ENCODE measurements around the gene FIBP.

The FIBP gene

GRCh38 chr11:65915101-65915820, 27.0 kb upstream of the FIBP start:
- no CpG with 5 or more reads among the region's 10 CpGs for WGBS (ENCODE audit: insufficient coverage, insufficient read length)
- no peak for DNase-seq (ENCODE audit: low read depth, low spot score)

GRCh38 chr11:65912845-65913244, 24.6 kb upstream of the FIBP start:
- WGBS (ENCODE audit: insufficient coverage, insufficient read length), result no CpG with 5 or more reads among the region's 4 CpGs
- H3K27ac ChIP-seq (ENCODE audit: low read length), result no peak overlapping the region
- H3K4me3 ChIP-seq (ENCODE audit: low read length), result no peak overlapping the region
- peaks cover 3% of the 10 kb centered on the region; the same call in 1 of the 2 replicates for H3K4me1 ChIP-seq (ENCODE audit: control insufficient read depth, insufficient read depth, low read length)
- DNase-seq (ENCODE audit: low read depth, low spot score), result no peak
- H3K9me3 ChIP-seq (ENCODE audit: control insufficient read depth, insufficient read depth, low read length), result no peaks in the 10 kb centered on the region
- no peaks in the 10 kb centered on the region for H3K27me3 ChIP-seq (ENCODE audit: control insufficient read depth, insufficient read depth, low read length)
- H3K36me3 ChIP-seq (ENCODE audit: control insufficient read depth, insufficient read depth, low read length), result no peaks in the 10 kb centered on the region; the same call in 1 of the 2 replicates

More at GRCh38 chr11:65915101-65915820, 27.0 kb upstream of the FIBP start:
- H3K36me3 ChIP-seq (ENCODE audit: control insufficient read depth, insufficient read depth, low read length), result no peaks in the 10 kb centered on the region; the same call in 1 of the 2 replicates
- H3K27ac ChIP-seq (ENCODE audit: low read length), result no peak overlapping the region
- peaks cover 3% of the 10 kb centered on the region; the same call in 1 of the 2 replicates for H3K4me1 ChIP-seq (ENCODE audit: control insufficient read depth, insufficient read depth, low read length)
- no peak overlapping the region for H3K4me3 ChIP-seq (ENCODE audit: low read length)
- H3K9me3 ChIP-seq (ENCODE audit: control insufficient read depth, insufficient read depth, low read length), result no peaks in the 10 kb centered on the region
- H3K27me3 ChIP-seq (ENCODE audit: control insufficient read depth, insufficient read depth, low read length), result no peaks in the 10 kb centered on the region

GRCh38 chr11:65911682-65912568, 23.7 kb upstream of the FIBP start:
- H3K36me3 ChIP-seq (ENCODE audit: control insufficient read depth, insufficient read depth, low read length), result no peaks in the 10 kb centered on the region
- no peak for DNase-seq (ENCODE audit: low read depth, low spot score)
- H3K4me3 ChIP-seq (ENCODE audit: low read length), result no peak overlapping the region
- no peaks in the 10 kb centered on the region for H3K9me3 ChIP-seq (ENCODE audit: control insufficient read depth, insufficient read depth, low read length)
- peaks cover 3% of the 10 kb centered on the region; the same call in 1 of the 2 replicates for H3K4me1 ChIP-seq (ENCODE audit: control insufficient read depth, insufficient read depth, low read length)
- H3K27ac ChIP-seq (ENCODE audit: low read length), result no peak overlapping the region
- no peaks in the 10 kb centered on the region for H3K27me3 ChIP-seq (ENCODE audit: control insufficient read depth, insufficient read depth, low read length)
- no CpG with 5 or more reads among the region's 14 CpGs for WGBS (ENCODE audit: insufficient coverage, insufficient read length)

- peaks cover 1% of the 10 kb centered on the region; the same call in 1 of the 2 replicates for H3K4me1 ChIP-seq (ENCODE audit: control insufficient read depth, insufficient read depth, low read length)
- no peak for DNase-seq (ENCODE audit: low read depth, low spot score)
These were observed 19.6 kb upstream of the FIBP start for GRCh38 chr11:65907878-65908277.

GRCh38 chr11:65906602-65907001, 18.3 kb upstream of the FIBP start:
- peaks cover 1% of the 10 kb centered on the region; the same call in 1 of the 2 replicates for H3K4me1 ChIP-seq (ENCODE audit: control insufficient read depth, insufficient read depth, low read length)
- WGBS (ENCODE audit: insufficient coverage, insufficient read length), result no CpG with 5 or more reads among the region's 5 CpGs

More at GRCh38 chr11:65907878-65908277, 19.6 kb upstream of the FIBP start:
- Histone ChIP-seq H3K27ac (ENCODE audit: low read length) (no peak overlapping the region), H3K4me3 (ENCODE audit: low read length) (no peak overlapping the region), H3K9me3 (ENCODE audit: control insufficient read depth, insufficient read depth, low read length) (no peaks in the 10 kb centered on the region), H3K27me3 (ENCODE audit: control insufficient read depth, insufficient read depth, low read length) (no peaks in the 10 kb centered on the region; the same call in 1 of the 2 replicates), H3K36me3 (ENCODE audit: control insufficient read depth, insufficient read depth, low read length) (no peaks in the 10 kb centered on the region)
- WGBS (ENCODE audit: insufficient coverage, insufficient read length), result no CpG with 5 or more reads among the region's 6 CpGs

GRCh38 chr11:65903715-65904114, 15.4 kb upstream of the FIBP start:
- no peaks in the 10 kb centered on the region for H3K9me3 ChIP-seq (ENCODE audit: control insufficient read depth, insufficient read depth, low read length)
- peaks cover 13% of the 10 kb centered on the region; the same call in 1 of the 2 replicates for H3K27me3 ChIP-seq (ENCODE audit: control insufficient read depth, insufficient read depth, low read length)
- H3K36me3 ChIP-seq (ENCODE audit: control insufficient read depth, insufficient read depth, low read length), result no peaks in the 10 kb centered on the region
- no peak overlapping the region for H3K27ac ChIP-seq (ENCODE audit: low read length)
- H3K4me3 ChIP-seq (ENCODE audit: low read length), result no peak overlapping the region
- no peaks in the 10 kb centered on the region for H3K4me1 ChIP-seq (ENCODE audit: control insufficient read depth, insufficient read depth, low read length)
- no CpG with 5 or more reads among the region's 8 CpGs for WGBS (ENCODE audit: insufficient coverage, insufficient read length)
- no peak for DNase-seq (ENCODE audit: low read depth, low spot score)

More at GRCh38 chr11:65906602-65907001, 18.3 kb upstream of the FIBP start:
- DNase-seq (ENCODE audit: low read depth, low spot score), result no peak
- Histone ChIP-seq H3K27ac (ENCODE audit: low read length) (no peak overlapping the region), H3K27me3 (ENCODE audit: control insufficient read depth, insufficient read depth, low read length) (peaks cover 5% of the 10 kb centered on the region; the same call in 1 of the 2 replicates), H3K36me3 (ENCODE audit: control insufficient read depth, insufficient read depth, low read length) (no peaks in the 10 kb centered on the region), H3K9me3 (ENCODE audit: control insufficient read depth, insufficient read depth, low read length) (no peaks in the 10 kb centered on the region), H3K4me3 (ENCODE audit: low read length) (no peak overlapping the region)

GRCh38 chr11:65903068-65903481, 14.8 kb upstream of the FIBP start:
- Histone ChIP-seq H3K27ac (ENCODE audit: low read length) (no peak overlapping the region), H3K9me3 (ENCODE audit: control insufficient read depth, insufficient read depth, low read length) (no peaks in the 10 kb centered on the region), H3K36me3 (ENCODE audit: control insufficient read depth, insufficient read depth, low read length) (no peaks in the 10 kb centered on the region), H3K27me3 (ENCODE audit: control insufficient read depth, insufficient read depth, low read length) (peaks cover 13% of the 10 kb centered on the region; the same call in 1 of the 2 replicates), H3K4me1 (ENCODE audit: control insufficient read depth, insufficient read depth, low read length) (no peaks in the 10 kb centered on the region), H3K4me3 (ENCODE audit: low read length) (no peak overlapping the region)
- no CpG with 5 or more reads among the region's 5 CpGs for WGBS (ENCODE audit: insufficient coverage, insufficient read length)
- DNase-seq (ENCODE audit: low read depth, low spot score), result no peak

- Histone ChIP-seq H3K4me1 (ENCODE audit: control insufficient read depth, insufficient read depth, low read length) (no peaks in the 10 kb centered on the region), H3K27me3 (ENCODE audit: control insufficient read depth, insufficient read depth, low read length) (peaks cover 13% of the 10 kb centered on the region; the same call in 1 of the 2 replicates), H3K27ac (ENCODE audit: low read length) (no peak overlapping the region), H3K4me3 (ENCODE audit: low read length) (no peak overlapping the region), H3K9me3 (ENCODE audit: control insufficient read depth, insufficient read depth, low read length) (no peaks in the 10 kb centered on the region), H3K36me3 (ENCODE audit: control insufficient read depth, insufficient read depth, low read length) (no peaks in the 10 kb centered on the region)
- DNase-seq (ENCODE audit: low read depth, low spot score), result no peak
- no CpG with 5 or more reads among the region's 11 CpGs for whole genome bisulfite sequencing (ENCODE audit: insufficient coverage, insufficient read length)
These were observed 12.6 kb upstream of the FIBP start for GRCh38 chr11:65900899-65901180.

- DNase-seq (ENCODE audit: low read depth, low spot score), result no peak
- H3K27me3 ChIP-seq (ENCODE audit: control insufficient read depth, insufficient read depth, low read length), result peaks cover 13% of the 10 kb centered on the region; the same call in 1 of the 2 replicates
- no CpG with 5 or more reads among the region's 80 CpGs for WGBS (ENCODE audit: insufficient coverage, insufficient read length)
- peak within 1 kb of the TSS; percentile 48; the same call in 1 of the 2 replicates for H3K4me3 ChIP-seq (ENCODE audit: low read length)
- no peaks in the 10 kb centered on the region for H3K4me1 ChIP-seq (ENCODE audit: control insufficient read depth, insufficient read depth, low read length)
- H3K36me3 ChIP-seq (ENCODE audit: control insufficient read depth, insufficient read depth, low read length), result no peaks in the 10 kb centered on the region
- no peaks in the 10 kb centered on the region for H3K9me3 ChIP-seq (ENCODE audit: control insufficient read depth, insufficient read depth, low read length)
- no peak within 1 kb of the TSS for H3K27ac ChIP-seq (ENCODE audit: low read length)
These were observed 12.0 kb upstream of the FIBP start, which contains the start of gene FOSL1 for GRCh38 chr11:65900125-65900898. FOSL1 (minus strand) TSS chr11:65900388; CDS start chr11:65900339, 49 bp downstream.
